Stomach (tissue), 9 donors: Measurements from ENCODE around the gene ULBP3. TPM values are rescaled to one million over a fixed set of nuclear protein-coding genes. Genes with fewer than 3 reads are reported as not detected.
"Not testable (repeated sequence)": the region's sequence is repeated elsewhere in the genome, so short reads cannot be mapped to it uniquely, and the experiment has no call there.

ENCODE experiments used
- DNase-seq, 2 donors: peaks; one replicate each; pipeline versions ENCODE4 v3.0.0 to v3.0.0-alpha.2; 2013 to 2019
- H3K27ac ChIP-seq, 5 donors: fragments of 200-600 bp in 4 of 5; sonication (generic) in 4 of 5; one replicate each; pipeline ENCODE4 v1.5.1; 2013 to 2019; ENCODE audit warnings: mild to moderate bottlenecking in 1 of 5, moderate library complexity in 1 of 5
- H3K27me3 ChIP-seq, 3 donors: fragments of 200-600 bp; sonication (generic); one replicate each; pipeline ENCODE4 v1.5.1; 2017 to 2019; ENCODE audit warnings: mixed run types in 1 of 3
- H3K36me3 ChIP-seq, 4 donors: fragments of 200-600 bp; sonication (generic); 1 replicate in 3 of 4; 2 replicates in 1 of 4; pipeline ENCODE4 v1.5.1; 2016 to 2019
- H3K4me1 ChIP-seq, 4 donors: fragments of 200-600 bp; sonication (generic); one replicate each; pipeline ENCODE4 v1.5.1; 2016 to 2019
- H3K4me3 ChIP-seq, 4 donors: fragments of 200-600 bp; sonication (generic) in 3 of 4; one replicate each; pipeline ENCODE4 v1.5.1; 2016 to 2019; ENCODE audit warnings: mild to moderate bottlenecking in 1 of 4
- H3K9me3 ChIP-seq, 4 donors: fragments of 200-600 bp; sonication (generic); one replicate each; pipeline ENCODE4 v1.5.1; 2016 to 2019
- CTCF ChIP-seq, 7 experiments: fragments of 450-650 bp in 4 of 7; fragments of 200-600 bp in 3 of 7; sonication (generic) in 3 of 7; IDR thresholded peaks; one replicate each; pipeline ENCODE4 v1.5.1; 2016 to 2019; ENCODE audit warnings: antibody characterized with exemption in 7 of 7, control low read depth in 2 of 7, mild to moderate bottlenecking in 1 of 7
- EP300 ChIP-seq: sonication (generic); formaldehyde crosslinking; IDR thresholded peaks from one replicate; pipeline ENCODE4 v1.6.1; 2017; ENCODE audit warnings: antibody characterized with exemption
- POLR2A ChIP-seq, 4 donors: fragments of 450-650 bp; IDR thresholded peaks; one replicate each; pipeline ENCODE4 v1.6.1; 2016; ENCODE audit warnings: antibody characterized with exemption in 4 of 4, control low read depth in 2 of 4, mild to moderate bottlenecking in 1 of 4, moderate library complexity in 1 of 4
- POLR2AphosphoS5 ChIP-seq, 3 donors: sonication (generic); formaldehyde crosslinking; IDR thresholded peaks; one replicate each; pipeline ENCODE4 v1.6.1; 2016; ENCODE audit warnings: antibody characterized with exemption in 3 of 3
- WGBS, 5 donors: extraction: QIAGEN DNeasy Blood & Tissue Kit in 3 of 5; methylation state at CpG; one replicate each; pipeline versions ENCODE4 v1.1.5 to v1.1.7; 2013 to 2018; 5-methylcytosine and 5-hydroxymethylcytosine counted together
- intact Hi-C: fragments of 100-400 bp; cut with DNase I; formaldehyde crosslinking; loops from one replicate; pipeline ENCODE4 v1.15.1; 2023; ENCODE audit warnings: low total_unique reads
- polyA plus RNA-seq, 3 donors: library from polyadenylated mRNA; stranded (reverse); fragments of 200-250 nt; gene quantifications; one replicate each; pipeline ENCODE4 v1.2.3, GENCODE V29; 2013
- total RNA-seq, 5 donors: library from RNA; depleted of rRNA; stranded (reverse); fragments of >200 nt; gene quantifications; one replicate each; pipeline versions ENCODE4 v1.1.0 to v1.2.3, GENCODE V29; 2014 to 2016
- donor health status: healthy with polysubstance abuse.
- donor health status: Bipolar disorder and iron deficiency.
- donor health status: healthy.

Gene ULBP3
- total and polyA plus RNA-seq, 8 donors = 0.20 to 4.6 (median 1.2) TPM; not detected in 3

- Histone ChIP-seq H3K9me3 (no peaks in the 10 kb centered on the region), H3K27me3 (peaks cover 0 to 65% (median 30%) of the 10 kb centered on the region in 3 donors), H3K36me3 (no peaks in the 10 kb centered on the region), H3K4me3 (no peak overlapping the region), H3K4me1 (peaks cover 10 to 16% (median 14%) of the 10 kb centered on the region in 4 donors), H3K27ac (no peak overlapping the region)
- whole genome bisulfite sequencing, 5 donors = 75 to 84% (median 80%) methylated on average over 9 of the region's 9 CpGs
- intact Hi-C loops = no loop called here
- DNase-seq = no peak
- TF ChIP-seq POLR2AphosphoS5 (IDR thresholded peaks at IDR 0.05) = no peak
- no peak for TF ChIP-seq EP300
- TF ChIP-seq CTCF (IDR thresholded peaks at IDR 0.05) = no peak
- no peak for TF ChIP-seq POLR2A (IDR thresholded peaks at IDR 0.05)
Measured at GRCh38 chr6:150026976-150027805, 41.7 kb downstream of the ULBP3 start.

GRCh38 chr6:150025201-150025917 lies 43.6 kb downstream of the ULBP3 start, which contains the start of gene RAET1L:
Gene RAET1L (minus strand): TSS chr6:150025532. CDS start chr6:150025471, 61 bp downstream.
- peaks cover 0 to 65% (median 30%) of the 10 kb centered on the region in 3 donors for H3K27me3 ChIP-seq
- 2 to 7% (median 3%) methylated on average over 34 to 36 of the region's 36 CpGs for whole genome bisulfite sequencing, 5 donors
- peak; percentile 47 to 78 for DNase-seq
- no peak within 1 kb of the TSS for H3K27ac ChIP-seq
- peak within 1 kb of the TSS; percentile 19 to 34 (median 29) for H3K4me3 ChIP-seq
- H3K36me3 ChIP-seq = no peaks in the 10 kb centered on the region
- TF ChIP-seq CTCF (IDR thresholded peaks at IDR 0.05) (no peak), POLR2A (IDR thresholded peaks at IDR 0.05) (no peak), POLR2AphosphoS5 (IDR thresholded peaks at IDR 0.05) (peak in 1 of 3 donors; percentile 25), EP300 (no peak)
- peaks cover 10 to 16% (median 14%) of the 10 kb centered on the region in 4 donors for H3K4me1 ChIP-seq
- intact Hi-C loops = no loop called here
- no peaks in the 10 kb centered on the region for H3K9me3 ChIP-seq

GRCh38 chr6:150024646-150025155 lies 44.2 kb downstream of the ULBP3 start:
- no peaks in the 10 kb centered on the region for H3K36me3 ChIP-seq
- 21 to 38% (median 29%) methylated on average over 9 to 11 of the region's 11 CpGs for WGBS, 5 donors
- no peak for DNase-seq
- TF ChIP-seq EP300 (no peak), CTCF (IDR thresholded peaks at IDR 0.05) (no peak), POLR2AphosphoS5 (IDR thresholded peaks at IDR 0.05) (no peak), POLR2A (IDR thresholded peaks at IDR 0.05) (no peak)
- peaks cover 10 to 16% (median 14%) of the 10 kb centered on the region in 4 donors for H3K4me1 ChIP-seq
- H3K27me3 ChIP-seq = peaks cover 0 to 65% (median 30%) of the 10 kb centered on the region in 3 donors
- intact Hi-C loops = no loop called here
- no peaks in the 10 kb centered on the region for H3K9me3 ChIP-seq
- H3K4me3 ChIP-seq = peak overlapping the region in 2 of 4 donors; percentile 26 to 32
- H3K27ac ChIP-seq = no peak overlapping the region

- H3K9me3 ChIP-seq, intact Hi-C loops, H3K27ac ChIP-seq, H3K4me3 ChIP-seq, H3K36me3 ChIP-seq, DNase-seq: not testable (repeated sequence)
- 43 to 83% (median 75%) methylated on average over 1 to 2 of the region's 2 CpGs for WGBS, 5 donors
- Histone ChIP-seq H3K4me1 (peaks cover 10 to 16% (median 14%) of the 10 kb centered on the region in 4 donors), H3K27me3 (peaks cover 0 to 62% (median 30%) of the 10 kb centered on the region in 3 donors)
Measured at GRCh38 chr6:150024021-150024420, 44.9 kb downstream of the ULBP3 start.

GRCh38 chr6:150021870-150022269 lies 47.1 kb downstream of the ULBP3 start:
- peaks cover 10 to 18% (median 14%) of the 10 kb centered on the region in 4 donors for H3K4me1 ChIP-seq
- H3K9me3 ChIP-seq, DNase-seq, intact Hi-C loops, H3K36me3 ChIP-seq, H3K4me3 ChIP-seq, H3K27ac ChIP-seq: not testable (repeated sequence)
- peaks cover 0 to 62% (median 30%) of the 10 kb centered on the region in 3 donors for H3K27me3 ChIP-seq
- 88 to 100% (median 93%) methylated on average over 2 of the region's 6 CpGs for WGBS, 5 donors
